Upper lobe of left lung (tissue), 6 donors: ENCODE results near the gene SF3A2. TPM values are rescaled to one million over a fixed set of nuclear protein-coding genes. Genes with fewer than 3 reads are reported as not detected.
A peak's percentile ranks its signal among the peaks of the same experiment; 100 is the strongest.

Source experiments
- ATAC-seq, 2 donors: fragments of 200-7000 bp; cut with Tn5 transposase; one replicate each; pipeline ENCODE4 v1.9.1; 2022; ENCODE audit warnings: mild to moderate bottlenecking in 2 of 2, moderate library complexity in 2 of 2; ENCODE audit not compliant: low FRiP score in 2 of 2
- DNase-seq, 2 donors: peaks; one replicate each; pipeline ENCODE4 v3.0.0-alpha.2; 2019 to 2020
- H3K27ac ChIP-seq, 4 donors: fragments of 200-600 bp; sonication (generic); one replicate each; pipeline ENCODE4 v1.5.1; 2016 to 2019
- H3K27me3 ChIP-seq, 4 donors: fragments of 200-600 bp; sonication (generic); one replicate each; pipeline ENCODE4 v1.5.1; 2017 to 2019
- H3K36me3 ChIP-seq, 4 donors: fragments of 200-600 bp; sonication (generic); one replicate each; pipeline ENCODE4 v1.5.1; 2016 to 2019
- H3K4me1 ChIP-seq, 4 donors: fragments of 200-600 bp; sonication (generic); one replicate each; pipeline ENCODE4 v1.5.1; 2018 to 2019
- H3K4me3 ChIP-seq, 4 donors: fragments of 200-600 bp; sonication (generic); one replicate each; pipeline ENCODE4 v1.5.1; 2017 to 2019; ENCODE audit warnings: mild to moderate bottlenecking in 2 of 4, moderate library complexity in 1 of 4
- H3K9me3 ChIP-seq, 4 donors: fragments of 200-600 bp; sonication (generic); one replicate each; pipeline ENCODE4 v1.5.1; 2018 to 2019
- EP300 ChIP-seq, 4 donors: sonication (generic); formaldehyde crosslinking; IDR thresholded peaks; one replicate each; pipeline ENCODE4 v1.5.1; 2017; ENCODE audit warnings: antibody characterized with exemption in 4 of 4, control low read depth in 2 of 4
- POLR2A ChIP-seq, 4 donors: fragments of 450-650 bp; IDR thresholded peaks; one replicate each; pipeline ENCODE4 v1.5.1; 2016 to 2017; ENCODE audit warnings: antibody characterized with exemption in 4 of 4, mild to moderate bottlenecking in 2 of 4
- POLR2AphosphoS5 ChIP-seq, 2 donors: sonication (generic); formaldehyde crosslinking; IDR thresholded peaks; one replicate each; pipeline ENCODE4 v1.5.1; 2017; ENCODE audit warnings: antibody characterized with exemption in 2 of 2
- WGBS, 2 donors: methylation state at CpG; one replicate each; pipeline ENCODE4 v1.1.5; 2017 to 2018; 5-methylcytosine and 5-hydroxymethylcytosine counted together
- total RNA-seq, 6 donors: library from RNA; depleted of rRNA in 4 of 6; stranded (reverse); fragments of >200 nt in 4 of 6; gene quantifications; one replicate each; pipeline versions ENCODE4 v1.1.0 to v1.2.1, GENCODE V29; 2016 to 2021
- TF ChIP-seq, protein P1 (sequence below), 6 experiments: fragments of 450-650 bp in 4 of 6; fragments of 200-600 bp in 2 of 6; sonication (generic) in 2 of 6; IDR thresholded peaks; one replicate each; pipeline ENCODE4 v1.5.1; 2016 to 2019; ENCODE audit warnings: antibody characterized with exemption in 6 of 6
- donor health status: DM: no; HTN: no; CAD: no; lungs with moderate emphysema.
- donor health status: DM: no; HTN: yes; CAD: no; lungs with severe emphysema.

SF3A2 gene
- total RNA-seq, 6 donors from 2014 or later: 39.8 to 104 (median 70.7) TPM

DNA sequence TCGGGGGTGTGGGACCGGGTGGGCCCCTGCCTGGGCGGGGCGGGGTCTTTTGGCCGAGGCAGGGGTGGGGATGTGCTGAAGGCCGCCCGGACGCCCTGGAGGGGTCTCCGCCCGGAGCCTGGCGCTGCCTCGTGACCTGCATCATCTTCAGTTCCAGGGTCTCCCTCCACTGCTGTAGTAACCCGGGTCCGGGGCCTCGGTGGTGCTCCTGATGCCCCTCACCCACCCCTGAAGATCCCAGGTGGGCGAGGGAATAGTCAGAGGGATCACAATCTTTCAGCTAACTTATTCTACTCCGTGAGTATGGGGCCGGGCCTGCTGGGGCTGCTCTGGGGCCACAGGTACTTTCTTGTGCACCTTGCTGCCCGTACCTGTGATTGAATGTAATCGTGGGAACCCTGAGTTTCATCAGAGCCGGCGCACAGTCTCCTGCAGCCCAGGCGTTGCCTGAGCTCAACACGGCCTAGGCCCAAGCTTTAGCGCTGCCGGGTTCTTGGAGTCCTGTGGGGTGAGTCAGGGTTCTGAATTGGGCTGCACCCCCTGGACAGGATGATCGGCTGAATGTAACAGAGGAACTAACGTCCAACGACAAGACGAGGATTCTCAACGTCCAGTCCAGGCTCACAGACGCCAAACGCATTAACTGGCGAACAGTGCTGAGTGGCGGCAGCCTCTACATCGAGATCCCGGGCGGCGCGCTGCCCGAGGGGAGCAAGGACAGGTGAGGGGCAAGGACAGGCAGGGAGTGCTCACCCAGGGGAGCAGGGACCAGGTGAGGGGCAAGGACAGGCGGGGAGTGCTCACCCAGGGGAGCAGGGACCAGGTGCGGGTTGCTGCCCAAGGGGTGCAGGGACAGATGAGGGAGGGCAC, 34.8 kb downstream of the SF3A2 start:
- 35 to 67% methylated on average over 14 to 36 of the region's 43 CpGs for WGBS, 2 donors
- TF ChIP-seq POLR2AphosphoS5 (IDR thresholded peaks at IDR 0.05) (no peak), EP300 (IDR thresholded peaks at IDR 0.05) (no peak), POLR2A (IDR thresholded peaks at IDR 0.05) (no peak)
- TF ChIP-seq, protein P1, sequence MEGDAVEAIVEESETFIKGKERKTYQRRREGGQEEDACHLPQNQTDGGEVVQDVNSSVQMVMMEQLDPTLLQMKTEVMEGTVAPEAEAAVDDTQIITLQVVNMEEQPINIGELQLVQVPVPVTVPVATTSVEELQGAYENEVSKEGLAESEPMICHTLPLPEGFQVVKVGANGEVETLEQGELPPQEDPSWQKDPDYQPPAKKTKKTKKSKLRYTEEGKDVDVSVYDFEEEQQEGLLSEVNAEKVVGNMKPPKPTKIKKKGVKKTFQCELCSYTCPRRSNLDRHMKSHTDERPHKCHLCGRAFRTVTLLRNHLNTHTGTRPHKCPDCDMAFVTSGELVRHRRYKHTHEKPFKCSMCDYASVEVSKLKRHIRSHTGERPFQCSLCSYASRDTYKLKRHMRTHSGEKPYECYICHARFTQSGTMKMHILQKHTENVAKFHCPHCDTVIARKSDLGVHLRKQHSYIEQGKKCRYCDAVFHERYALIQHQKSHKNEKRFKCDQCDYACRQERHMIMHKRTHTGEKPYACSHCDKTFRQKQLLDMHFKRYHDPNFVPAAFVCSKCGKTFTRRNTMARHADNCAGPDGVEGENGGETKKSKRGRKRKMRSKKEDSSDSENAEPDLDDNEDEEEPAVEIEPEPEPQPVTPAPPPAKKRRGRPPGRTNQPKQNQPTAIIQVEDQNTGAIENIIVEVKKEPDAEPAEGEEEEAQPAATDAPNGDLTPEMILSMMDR (IDR thresholded peaks at IDR 0.05): no peak
- DNase-seq: peak in 1 of 2 donors; percentile 85
- ATAC-seq: no peak
- H3K9me3 ChIP-seq: no peaks in the 10 kb centered on the region
- H3K4me3 ChIP-seq: peak overlapping the region; percentile 87 to 99 (median 98)
- no peaks in the 10 kb centered on the region for H3K27me3 ChIP-seq
- H3K36me3 ChIP-seq: peaks cover 9 to 31% (median 24%) of the 10 kb centered on the region in 4 donors
- H3K27ac ChIP-seq: peak overlapping the region; percentile 99
- H3K4me1 ChIP-seq: peaks cover 60 to 78% (median 70%) of the 10 kb centered on the region in 4 donors

DNA sequence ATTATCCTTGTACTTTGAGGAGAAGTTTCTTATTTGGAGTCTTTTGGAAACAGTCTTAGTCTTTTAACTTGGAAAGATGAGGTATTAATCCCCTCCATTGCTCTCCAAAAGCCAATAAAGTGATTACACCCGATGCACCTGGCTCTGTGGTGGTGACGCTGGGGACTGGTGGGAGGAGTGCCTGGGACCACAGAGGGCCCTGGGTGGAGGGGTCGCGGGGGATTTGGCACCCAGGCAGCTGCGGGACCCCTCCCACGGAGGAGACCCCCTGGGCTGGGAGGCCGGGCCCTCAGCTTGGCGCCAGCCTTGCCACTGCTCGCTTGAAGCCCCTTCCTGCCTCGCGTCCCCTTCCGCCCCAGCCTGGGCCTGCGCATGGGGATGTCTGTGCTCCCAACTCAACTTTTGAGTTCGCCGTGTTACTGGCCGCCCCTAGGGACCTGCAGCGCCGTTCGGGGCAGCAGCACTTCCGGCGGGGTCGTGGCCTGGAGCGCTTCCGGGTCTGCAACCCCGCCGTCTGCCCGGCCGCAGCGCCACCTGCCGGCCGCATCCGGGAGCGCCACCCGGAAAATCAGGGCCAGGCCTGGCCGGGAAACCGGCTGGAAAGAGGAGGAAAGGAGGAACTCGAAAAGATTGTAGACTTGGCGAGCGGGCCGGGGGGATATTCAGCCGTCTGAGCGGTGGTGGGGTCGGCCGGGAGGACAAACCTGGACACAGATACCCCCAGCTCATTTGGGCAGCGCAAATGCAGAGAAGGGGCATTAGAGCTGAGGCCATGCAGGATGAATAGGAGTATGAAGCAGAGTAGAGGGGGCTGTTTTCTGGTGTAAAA, 36.9 kb downstream of the SF3A2 start:
- Histone ChIP-seq H3K27ac (peak overlapping the region; percentile 49 to 99 (median 76)), H3K4me3 (peak overlapping the region in 3 of 4 donors; percentile 20 to 99 (median 40)), H3K4me1 (peaks cover 46 to 60% (median 54%) of the 10 kb centered on the region in 4 donors), H3K9me3 (no peaks in the 10 kb centered on the region), H3K36me3 (peaks cover 9 to 36% (median 27%) of the 10 kb centered on the region in 4 donors), H3K27me3 (no peaks in the 10 kb centered on the region)
- WGBS, 2 donors: 11 to 20% methylated on average over 40 to 41 of the region's 45 CpGs
- peak; percentile 37 to 49 for ATAC-seq
- TF ChIP-seq POLR2AphosphoS5 (IDR thresholded peaks at IDR 0.05) (peak; percentile 52 to 65), POLR2A (IDR thresholded peaks at IDR 0.05) (peak in 1 of 4 donors; percentile 48), EP300 (IDR thresholded peaks at IDR 0.05) (no peak)
- TF ChIP-seq, protein P1 (IDR thresholded peaks at IDR 0.05): peak; percentile 96 to 99 (median 98)
- peak; percentile 78 to 97 for DNase-seq

DNA sequence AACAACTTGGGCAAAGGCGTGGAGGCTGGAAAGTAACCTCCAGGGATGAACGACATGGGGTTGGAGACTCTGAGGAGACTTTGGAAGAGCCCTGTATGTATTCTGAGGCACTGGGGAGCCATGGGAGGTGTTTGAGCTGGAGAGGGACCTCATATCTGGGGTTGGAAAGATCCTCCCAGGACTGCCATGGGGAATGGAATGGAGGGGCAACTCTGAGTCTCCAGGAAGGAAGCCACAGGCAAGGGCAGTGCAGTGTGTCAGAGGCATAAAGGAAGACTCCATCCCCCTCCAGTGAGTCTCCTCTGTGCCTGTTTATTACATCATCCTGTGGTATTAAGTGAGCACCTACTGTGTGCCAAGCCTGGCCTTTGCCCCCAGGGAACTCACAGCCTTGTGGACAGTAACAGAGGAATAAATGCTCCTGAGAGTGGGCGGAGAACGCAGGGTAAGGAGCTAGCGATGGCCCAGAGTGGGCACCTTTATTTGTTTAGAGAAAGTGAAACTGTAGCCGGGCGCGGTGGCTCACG, 37.6 kb downstream of the SF3A2 start:
- H3K4me3 ChIP-seq: peak overlapping the region in 2 of 4 donors; percentile 40 to 99
- ATAC-seq (no peak), DNase-seq (no peak)
- no peak for TF ChIP-seq EP300 (IDR thresholded peaks at IDR 0.05)
- TF ChIP-seq POLR2A (IDR thresholded peaks at IDR 0.05): no peak
- TF ChIP-seq, protein P1 (IDR thresholded peaks at IDR 0.05): no peak
- no peak for TF ChIP-seq POLR2AphosphoS5 (IDR thresholded peaks at IDR 0.05)
- peaks cover 9 to 36% (median 27%) of the 10 kb centered on the region in 4 donors for H3K36me3 ChIP-seq
- WGBS, 2 donors: 85 to 90% methylated on average over 9 of the region's 9 CpGs
- no peaks in the 10 kb centered on the region for H3K27me3 ChIP-seq
- no peaks in the 10 kb centered on the region for H3K9me3 ChIP-seq
- peaks cover 45 to 56% (median 51%) of the 10 kb centered on the region in 4 donors for H3K4me1 ChIP-seq
- peak overlapping the region; percentile 49 to 99 (median 76) for H3K27ac ChIP-seq

DNA sequence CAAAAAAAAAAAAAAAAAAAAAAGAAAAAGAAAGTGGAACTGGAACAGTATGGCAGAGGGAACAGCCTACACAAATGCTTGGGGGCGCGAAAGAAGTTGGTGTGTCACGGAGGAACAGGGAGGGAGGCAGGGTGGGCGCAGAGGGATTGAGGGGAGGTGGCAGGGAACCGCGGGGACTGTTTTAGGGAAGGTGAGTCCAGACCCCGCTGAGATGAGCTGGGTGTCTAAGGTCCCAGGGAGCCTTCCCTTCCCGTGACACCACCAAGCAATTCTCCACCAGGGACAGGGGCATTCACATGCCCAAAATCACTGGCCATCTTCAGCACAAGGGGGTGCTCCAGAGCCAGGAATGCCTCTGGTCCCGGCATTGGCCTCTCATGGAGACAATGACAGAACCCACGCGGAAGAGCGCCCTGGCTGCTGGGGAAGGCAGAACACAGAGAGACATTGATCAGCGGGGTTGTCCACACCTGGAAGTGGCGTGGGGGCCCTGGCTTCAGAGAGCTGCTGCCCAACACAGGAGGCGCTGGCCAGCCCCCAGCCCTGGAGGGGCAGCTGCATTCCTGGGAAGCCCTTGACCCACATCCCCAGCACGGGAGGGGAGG, 38.4 kb downstream of the SF3A2 start:
- peaks cover 45 to 56% (median 51%) of the 10 kb centered on the region in 4 donors for H3K4me1 ChIP-seq
- H3K9me3 ChIP-seq: no peaks in the 10 kb centered on the region
- peak overlapping the region in 1 of 4 donors; percentile 4 for H3K4me3 ChIP-seq
- H3K27me3 ChIP-seq: no peaks in the 10 kb centered on the region
- TF ChIP-seq EP300 (IDR thresholded peaks at IDR 0.05): no peak
- TF ChIP-seq, protein P1 (IDR thresholded peaks at IDR 0.05): peak; percentile 49 to 75 (median 68)
- WGBS, 2 donors: 56 to 59% methylated on average over 14 of the region's 16 CpGs
- DNase-seq (peak; percentile 70 to 81), ATAC-seq (peak; percentile 32 to 47)
- H3K27ac ChIP-seq: peak overlapping the region; percentile 18 to 44 (median 28)
- H3K36me3 ChIP-seq: peaks cover 9 to 36% (median 27%) of the 10 kb centered on the region in 4 donors
